H1 (cell line): ENCODE results near the gene RFPL1. TPM values are rescaled to one million over a fixed set of nuclear protein-coding genes. Genes with fewer than 3 reads are reported as not detected.

Source experiments
- CBX8 ChIP-seq: fragments of 300-800, 300-1000 bp; sonication (generic); IDR thresholded peaks from 2 replicates; pipeline ENCODE4 v1.7.1; 2016; ENCODE audit warnings: low read depth, low read length, borderline replicate concordance
- CHD1 ChIP-seq: IDR thresholded peaks from 2 replicates; pipeline ENCODE4 v1.6.1; 2012; ENCODE audit warnings: low read depth, low read length, improper control_type of control experiment
- EGR1 ChIP-seq: IDR thresholded peaks from 2 replicates; pipeline ENCODE4 v1.6.1; 2011; ENCODE audit warnings: low read depth, low read length, borderline replicate concordance
- POLR2A ChIP-seq, 2 experiments: IDR thresholded peaks; 1 replicate in 1 of 2; 2 replicates in 1 of 2; pipeline ENCODE4 v1.6.1; 2011; ENCODE audit warnings: low read depth in 2 of 2, low read length in 2 of 2, mild to moderate bottlenecking in 2 of 2; ENCODE audit errors: control extremely low read depth in 1 of 2
- RNF2 ChIP-seq: fragments of 200-900, 300-1000 bp; sonication (generic); IDR thresholded peaks from 2 replicates; pipeline ENCODE4 v1.7.1; 2016; ENCODE audit warnings: borderline replicate concordance, low read depth, mild to moderate bottlenecking, antibody characterized with exemption, low read length; ENCODE audit not compliant: poor library complexity, severe bottlenecking; ENCODE audit errors: missing control alignments
- RXRA ChIP-seq: IDR thresholded peaks from 2 replicates; pipeline ENCODE4 v1.6.1; 2011; ENCODE audit warnings: low read depth, mild to moderate bottlenecking, low read length, moderate library complexity; ENCODE audit not compliant: insufficient read depth
- TCF12 ChIP-seq: IDR thresholded peaks from 2 replicates; pipeline ENCODE4 v1.6.1; 2011; ENCODE audit warnings: low read depth, mild to moderate bottlenecking, low read length
- polyA plus RNA-seq, 7 experiments: library from polyadenylated mRNA; depleted of rRNA in 3 of 7; stranded (reverse) in 5 of 7; unstranded in 2 of 7; fragments of >200 nt in 5 of 7; fragments of 200-250 nt in 2 of 7; gene quantifications; 1 replicate in 5 of 7; 2 replicates in 1 of 7; 4 replicates in 1 of 7; pipeline versions ENCODE4 v1.2.1 to v1.2.3, GENCODE V29; 2011 to 2013; ENCODE audit warnings: missing spikeins in 2 of 7, mixed read lengths in 2 of 7
- total RNA-seq: library from RNA; stranded (reverse); fragmentation: NEBNext Ultra II Directional; extraction: Animal tissue kit (Norgen Biotek cat#: 25700); gene quantifications from 2 replicates; pipeline ENCODE4 v1.2.1, GENCODE V29; 2021
- TF ChIP-seq, protein P1 (sequence below): fragments of 300-600 bp; sonication (generic); IDR thresholded peaks from 2 replicates; pipeline ENCODE4 v1.7.1; 2012; ENCODE audit warnings: low read length, moderate library complexity, mild to moderate bottlenecking, inconsistent platforms; ENCODE audit not compliant: insufficient replicate concordance
- TF ChIP-seq, protein P2 (sequence below): IDR thresholded peaks from 2 replicates; pipeline ENCODE4 v1.6.1; 2011; ENCODE audit warnings: low read length, improper control_type of control experiment

Gene RFPL1
- total and polyA plus RNA-seq, 2 of the 8 experiments (the other 6 are each of a cell fraction or from before 2014, with no cell fraction given), result not detected

GRCh38 chr22:29461263-29461662, 22.9 kb downstream of the RFPL1 start (continued):
- TF ChIP-seq, protein P1, sequence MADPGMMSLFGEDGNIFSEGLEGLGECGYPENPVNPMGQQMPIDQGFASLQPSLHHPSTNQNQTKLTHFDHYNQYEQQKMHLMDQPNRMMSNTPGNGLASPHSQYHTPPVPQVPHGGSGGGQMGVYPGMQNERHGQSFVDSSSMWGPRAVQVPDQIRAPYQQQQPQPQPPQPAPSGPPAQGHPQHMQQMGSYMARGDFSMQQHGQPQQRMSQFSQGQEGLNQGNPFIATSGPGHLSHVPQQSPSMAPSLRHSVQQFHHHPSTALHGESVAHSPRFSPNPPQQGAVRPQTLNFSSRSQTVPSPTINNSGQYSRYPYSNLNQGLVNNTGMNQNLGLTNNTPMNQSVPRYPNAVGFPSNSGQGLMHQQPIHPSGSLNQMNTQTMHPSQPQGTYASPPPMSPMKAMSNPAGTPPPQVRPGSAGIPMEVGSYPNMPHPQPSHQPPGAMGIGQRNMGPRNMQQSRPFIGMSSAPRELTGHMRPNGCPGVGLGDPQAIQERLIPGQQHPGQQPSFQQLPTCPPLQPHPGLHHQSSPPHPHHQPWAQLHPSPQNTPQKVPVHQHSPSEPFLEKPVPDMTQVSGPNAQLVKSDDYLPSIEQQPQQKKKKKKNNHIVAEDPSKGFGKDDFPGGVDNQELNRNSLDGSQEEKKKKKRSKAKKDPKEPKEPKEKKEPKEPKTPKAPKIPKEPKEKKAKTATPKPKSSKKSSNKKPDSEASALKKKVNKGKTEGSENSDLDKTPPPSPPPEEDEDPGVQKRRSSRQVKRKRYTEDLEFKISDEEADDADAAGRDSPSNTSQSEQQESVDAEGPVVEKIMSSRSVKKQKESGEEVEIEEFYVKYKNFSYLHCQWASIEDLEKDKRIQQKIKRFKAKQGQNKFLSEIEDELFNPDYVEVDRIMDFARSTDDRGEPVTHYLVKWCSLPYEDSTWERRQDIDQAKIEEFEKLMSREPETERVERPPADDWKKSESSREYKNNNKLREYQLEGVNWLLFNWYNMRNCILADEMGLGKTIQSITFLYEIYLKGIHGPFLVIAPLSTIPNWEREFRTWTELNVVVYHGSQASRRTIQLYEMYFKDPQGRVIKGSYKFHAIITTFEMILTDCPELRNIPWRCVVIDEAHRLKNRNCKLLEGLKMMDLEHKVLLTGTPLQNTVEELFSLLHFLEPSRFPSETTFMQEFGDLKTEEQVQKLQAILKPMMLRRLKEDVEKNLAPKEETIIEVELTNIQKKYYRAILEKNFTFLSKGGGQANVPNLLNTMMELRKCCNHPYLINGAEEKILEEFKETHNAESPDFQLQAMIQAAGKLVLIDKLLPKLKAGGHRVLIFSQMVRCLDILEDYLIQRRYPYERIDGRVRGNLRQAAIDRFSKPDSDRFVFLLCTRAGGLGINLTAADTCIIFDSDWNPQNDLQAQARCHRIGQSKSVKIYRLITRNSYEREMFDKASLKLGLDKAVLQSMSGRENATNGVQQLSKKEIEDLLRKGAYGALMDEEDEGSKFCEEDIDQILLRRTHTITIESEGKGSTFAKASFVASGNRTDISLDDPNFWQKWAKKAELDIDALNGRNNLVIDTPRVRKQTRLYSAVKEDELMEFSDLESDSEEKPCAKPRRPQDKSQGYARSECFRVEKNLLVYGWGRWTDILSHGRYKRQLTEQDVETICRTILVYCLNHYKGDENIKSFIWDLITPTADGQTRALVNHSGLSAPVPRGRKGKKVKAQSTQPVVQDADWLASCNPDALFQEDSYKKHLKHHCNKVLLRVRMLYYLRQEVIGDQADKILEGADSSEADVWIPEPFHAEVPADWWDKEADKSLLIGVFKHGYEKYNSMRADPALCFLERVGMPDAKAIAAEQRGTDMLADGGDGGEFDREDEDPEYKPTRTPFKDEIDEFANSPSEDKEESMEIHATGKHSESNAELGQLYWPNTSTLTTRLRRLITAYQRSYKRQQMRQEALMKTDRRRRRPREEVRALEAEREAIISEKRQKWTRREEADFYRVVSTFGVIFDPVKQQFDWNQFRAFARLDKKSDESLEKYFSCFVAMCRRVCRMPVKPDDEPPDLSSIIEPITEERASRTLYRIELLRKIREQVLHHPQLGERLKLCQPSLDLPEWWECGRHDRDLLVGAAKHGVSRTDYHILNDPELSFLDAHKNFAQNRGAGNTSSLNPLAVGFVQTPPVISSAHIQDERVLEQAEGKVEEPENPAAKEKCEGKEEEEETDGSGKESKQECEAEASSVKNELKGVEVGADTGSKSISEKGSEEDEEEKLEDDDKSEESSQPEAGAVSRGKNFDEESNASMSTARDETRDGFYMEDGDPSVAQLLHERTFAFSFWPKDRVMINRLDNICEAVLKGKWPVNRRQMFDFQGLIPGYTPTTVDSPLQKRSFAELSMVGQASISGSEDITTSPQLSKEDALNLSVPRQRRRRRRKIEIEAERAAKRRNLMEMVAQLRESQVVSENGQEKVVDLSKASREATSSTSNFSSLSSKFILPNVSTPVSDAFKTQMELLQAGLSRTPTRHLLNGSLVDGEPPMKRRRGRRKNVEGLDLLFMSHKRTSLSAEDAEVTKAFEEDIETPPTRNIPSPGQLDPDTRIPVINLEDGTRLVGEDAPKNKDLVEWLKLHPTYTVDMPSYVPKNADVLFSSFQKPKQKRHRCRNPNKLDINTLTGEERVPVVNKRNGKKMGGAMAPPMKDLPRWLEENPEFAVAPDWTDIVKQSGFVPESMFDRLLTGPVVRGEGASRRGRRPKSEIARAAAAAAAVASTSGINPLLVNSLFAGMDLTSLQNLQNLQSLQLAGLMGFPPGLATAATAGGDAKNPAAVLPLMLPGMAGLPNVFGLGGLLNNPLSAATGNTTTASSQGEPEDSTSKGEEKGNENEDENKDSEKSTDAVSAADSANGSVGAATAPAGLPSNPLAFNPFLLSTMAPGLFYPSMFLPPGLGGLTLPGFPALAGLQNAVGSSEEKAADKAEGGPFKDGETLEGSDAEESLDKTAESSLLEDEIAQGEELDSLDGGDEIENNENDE, result no peak
- TF ChIP-seq CHD1 (no peak), CBX8 (no peak), EGR1 (no peak), POLR2A (IDR thresholded peaks at IDR 0.05; ENCODE audit: control extremely low read depth in 1 of 2, low read depth in 2 of 2, low read length in 2 of 2) (no peak), TCF12 (no peak), RNF2 (no peak), RXRA (no peak)
- TF ChIP-seq, protein P2, sequence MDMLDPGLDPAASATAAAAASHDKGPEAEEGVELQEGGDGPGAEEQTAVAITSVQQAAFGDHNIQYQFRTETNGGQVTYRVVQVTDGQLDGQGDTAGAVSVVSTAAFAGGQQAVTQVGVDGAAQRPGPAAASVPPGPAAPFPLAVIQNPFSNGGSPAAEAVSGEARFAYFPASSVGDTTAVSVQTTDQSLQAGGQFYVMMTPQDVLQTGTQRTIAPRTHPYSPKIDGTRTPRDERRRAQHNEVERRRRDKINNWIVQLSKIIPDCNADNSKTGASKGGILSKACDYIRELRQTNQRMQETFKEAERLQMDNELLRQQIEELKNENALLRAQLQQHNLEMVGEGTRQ, result no peak
